ENCODE data around the gene ANKRD11.

DNA sequence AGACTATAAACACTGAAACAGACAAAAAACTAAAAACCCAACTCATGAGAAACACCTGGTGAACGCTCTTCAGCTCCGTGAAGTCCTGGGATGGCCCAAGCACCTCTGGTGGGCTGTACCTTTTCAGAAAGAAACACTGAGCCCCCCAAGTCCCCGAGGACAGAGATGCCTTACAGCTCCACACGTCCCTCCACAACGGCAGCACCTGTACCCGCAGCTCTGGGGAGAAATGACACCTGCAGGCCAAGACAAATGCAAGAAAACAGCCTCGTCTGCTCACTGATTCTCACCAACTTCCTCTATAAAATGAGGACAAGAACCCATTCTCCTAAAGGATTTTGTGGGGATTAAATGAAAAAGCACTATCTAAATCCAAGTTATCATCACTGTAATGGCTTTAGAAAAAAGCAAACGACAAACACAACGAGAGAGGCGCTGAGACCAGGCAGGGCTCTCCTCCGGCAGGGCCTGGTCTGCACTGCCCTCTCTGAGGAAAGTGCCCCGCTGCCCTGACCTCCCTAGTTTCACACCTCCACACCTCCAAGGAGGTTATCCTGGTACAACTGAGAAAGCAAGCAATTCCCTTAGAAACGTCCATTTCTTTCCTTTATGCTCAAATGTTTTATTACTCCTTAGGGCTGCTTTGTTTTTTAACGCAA is 158.0 kb downstream of the ANKRD11 start:
- TF ChIP-seq, protein P1, sequence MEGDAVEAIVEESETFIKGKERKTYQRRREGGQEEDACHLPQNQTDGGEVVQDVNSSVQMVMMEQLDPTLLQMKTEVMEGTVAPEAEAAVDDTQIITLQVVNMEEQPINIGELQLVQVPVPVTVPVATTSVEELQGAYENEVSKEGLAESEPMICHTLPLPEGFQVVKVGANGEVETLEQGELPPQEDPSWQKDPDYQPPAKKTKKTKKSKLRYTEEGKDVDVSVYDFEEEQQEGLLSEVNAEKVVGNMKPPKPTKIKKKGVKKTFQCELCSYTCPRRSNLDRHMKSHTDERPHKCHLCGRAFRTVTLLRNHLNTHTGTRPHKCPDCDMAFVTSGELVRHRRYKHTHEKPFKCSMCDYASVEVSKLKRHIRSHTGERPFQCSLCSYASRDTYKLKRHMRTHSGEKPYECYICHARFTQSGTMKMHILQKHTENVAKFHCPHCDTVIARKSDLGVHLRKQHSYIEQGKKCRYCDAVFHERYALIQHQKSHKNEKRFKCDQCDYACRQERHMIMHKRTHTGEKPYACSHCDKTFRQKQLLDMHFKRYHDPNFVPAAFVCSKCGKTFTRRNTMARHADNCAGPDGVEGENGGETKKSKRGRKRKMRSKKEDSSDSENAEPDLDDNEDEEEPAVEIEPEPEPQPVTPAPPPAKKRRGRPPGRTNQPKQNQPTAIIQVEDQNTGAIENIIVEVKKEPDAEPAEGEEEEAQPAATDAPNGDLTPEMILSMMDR (IDR thresholded peaks at IDR 0.05), result no peak
- TF ChIP-seq TCF7L2 (IDR thresholded peaks at IDR 0.05; ENCODE audit: low read depth, low read length), result no peak
- no peak for TF ChIP-seq SIN3A (IDR thresholded peaks at IDR 0.05; ENCODE audit: borderline replicate concordance, insufficient read depth, low read depth, low read length)

Data from Panc1 (cell line).